ENCODE results near the gene DSCAML1.

Gene DSCAML1

DNA sequence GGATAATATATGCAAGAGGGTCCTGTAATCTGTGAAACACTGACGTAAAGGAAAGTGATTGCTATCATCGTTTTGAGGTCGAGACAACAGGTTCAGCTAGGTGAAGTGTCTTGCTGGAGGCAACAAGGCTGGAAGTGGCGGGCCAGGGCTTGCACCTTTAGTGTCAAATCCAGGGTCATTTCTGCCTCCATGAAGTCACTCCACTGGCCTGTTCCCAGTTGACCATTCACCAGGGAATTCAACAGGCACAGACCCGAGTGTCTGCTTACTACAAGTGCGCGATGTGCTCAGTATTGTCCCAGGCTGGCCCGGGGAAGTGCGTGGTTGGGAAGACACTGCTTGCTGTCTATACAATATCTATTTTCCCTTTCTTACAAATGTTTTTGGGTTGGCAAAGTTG is 244.4 kb downstream of the DSCAML1 start:
- Histone ChIP-seq H3K4me1 (ENCODE audit: low read length) (no peaks in the 10 kb centered on the region), H4K20me1 (ENCODE audit: insufficient read depth, low read length) (no peaks in the 10 kb centered on the region), H3K79me2 (ENCODE audit: low read length) (no peaks in the 10 kb centered on the region), H3K9me3 (ENCODE audit: insufficient read depth, low read length) (no peaks in the 10 kb centered on the region), H3K4me2 (ENCODE audit: low read length) (no peak overlapping the region), H3K36me3 (replicated peaks; ENCODE audit: low read depth, low read length) (no peaks in the 10 kb centered on the region), H3K27me3 (ENCODE audit: low read depth, low read length) (peaks cover 9% of the 10 kb centered on the region), H3K4me3 (ENCODE audit: low read length) (no peak overlapping the region), H3K27ac (ENCODE audit: low read length) (no peak overlapping the region), H2AFZ (ENCODE audit: low read depth, low read length) (no peak overlapping the region), H3K9ac (ENCODE audit: low read length) (no peak overlapping the region)
- TF ChIP-seq, protein P1, sequence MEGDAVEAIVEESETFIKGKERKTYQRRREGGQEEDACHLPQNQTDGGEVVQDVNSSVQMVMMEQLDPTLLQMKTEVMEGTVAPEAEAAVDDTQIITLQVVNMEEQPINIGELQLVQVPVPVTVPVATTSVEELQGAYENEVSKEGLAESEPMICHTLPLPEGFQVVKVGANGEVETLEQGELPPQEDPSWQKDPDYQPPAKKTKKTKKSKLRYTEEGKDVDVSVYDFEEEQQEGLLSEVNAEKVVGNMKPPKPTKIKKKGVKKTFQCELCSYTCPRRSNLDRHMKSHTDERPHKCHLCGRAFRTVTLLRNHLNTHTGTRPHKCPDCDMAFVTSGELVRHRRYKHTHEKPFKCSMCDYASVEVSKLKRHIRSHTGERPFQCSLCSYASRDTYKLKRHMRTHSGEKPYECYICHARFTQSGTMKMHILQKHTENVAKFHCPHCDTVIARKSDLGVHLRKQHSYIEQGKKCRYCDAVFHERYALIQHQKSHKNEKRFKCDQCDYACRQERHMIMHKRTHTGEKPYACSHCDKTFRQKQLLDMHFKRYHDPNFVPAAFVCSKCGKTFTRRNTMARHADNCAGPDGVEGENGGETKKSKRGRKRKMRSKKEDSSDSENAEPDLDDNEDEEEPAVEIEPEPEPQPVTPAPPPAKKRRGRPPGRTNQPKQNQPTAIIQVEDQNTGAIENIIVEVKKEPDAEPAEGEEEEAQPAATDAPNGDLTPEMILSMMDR (IDR thresholded peaks at IDR 0.05; ENCODE audit: low read depth, low read length) = no peak
- TF ChIP-seq EZH2phosphoT487 (IDR thresholded peaks at IDR 0.05; ENCODE audit: low read depth) = no peak

DNA sequence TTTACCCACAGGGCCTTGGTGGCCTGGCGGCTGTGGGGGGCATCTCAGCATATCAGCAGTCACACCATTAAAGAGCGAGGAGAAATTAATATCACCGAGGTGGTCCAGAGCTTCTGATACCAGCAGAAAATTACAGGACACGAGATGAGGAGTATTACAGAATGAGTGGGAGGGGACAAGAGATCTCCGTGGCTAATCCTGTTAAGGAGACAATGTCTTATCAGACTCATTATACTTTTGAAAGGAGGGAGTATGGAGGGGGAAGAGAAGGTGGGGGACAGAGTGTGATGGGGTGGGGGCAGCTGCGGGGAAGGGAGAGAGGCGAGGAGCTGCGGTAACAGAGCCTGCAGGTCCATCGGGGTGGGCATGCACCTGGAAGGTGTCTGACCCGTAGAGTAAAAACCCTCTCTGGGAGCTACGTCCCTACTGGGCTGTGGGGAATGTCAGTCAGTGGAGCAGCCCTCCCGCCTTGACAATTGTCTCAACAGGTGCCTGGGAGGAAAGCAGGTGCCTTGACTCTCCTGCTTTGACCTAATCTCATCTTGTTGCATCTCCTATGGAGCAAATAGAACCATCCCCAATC is 245.2 kb downstream of the DSCAML1 start:
- no peak for TF ChIP-seq EZH2phosphoT487 (IDR thresholded peaks at IDR 0.05; ENCODE audit: low read depth)
- TF ChIP-seq, protein P1 (IDR thresholded peaks at IDR 0.05; ENCODE audit: low read depth, low read length) = no peak

DNA sequence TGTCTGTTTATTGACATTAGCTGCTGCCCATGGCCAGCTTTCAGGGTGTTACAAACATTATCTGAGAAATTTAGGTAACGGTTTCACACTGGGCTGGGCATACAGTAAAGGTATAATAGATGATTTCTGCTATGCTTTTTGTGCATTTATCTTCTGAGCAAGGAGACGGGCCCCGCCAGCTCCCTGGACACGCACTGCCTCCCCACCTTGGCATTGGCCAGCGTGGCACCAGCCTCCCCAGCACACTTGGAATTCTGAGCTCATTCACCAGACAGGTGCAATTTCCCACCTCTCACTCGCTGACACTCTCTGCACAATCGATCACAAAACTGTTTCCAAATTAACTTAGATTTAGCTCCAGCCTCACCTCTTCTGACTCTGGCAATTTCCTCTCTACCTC is 246.6 kb downstream of the DSCAML1 start:
- Histone ChIP-seq H3K36me3 (replicated peaks; ENCODE audit: low read depth, low read length) (no peaks in the 10 kb centered on the region), H3K4me3 (ENCODE audit: low read length) (no peak overlapping the region), H3K27me3 (ENCODE audit: low read depth, low read length) (0 out of 2 replicates have a peak, but pooled peaks cover 6% of the 10 kb centered on the region), H3K27ac (ENCODE audit: low read length) (no peak overlapping the region), H4K20me1 (ENCODE audit: insufficient read depth, low read length) (no peaks in the 10 kb centered on the region), H3K9ac (ENCODE audit: low read length) (no peak overlapping the region), H2AFZ (ENCODE audit: low read depth, low read length) (no peak overlapping the region), H3K4me1 (ENCODE audit: low read length) (no peaks in the 10 kb centered on the region), H3K79me2 (ENCODE audit: low read length) (no peaks in the 10 kb centered on the region), H3K9me3 (ENCODE audit: insufficient read depth, low read length) (no peaks in the 10 kb centered on the region), H3K4me2 (ENCODE audit: low read length) (no peak overlapping the region)
- TF ChIP-seq, protein P1 (IDR thresholded peaks at IDR 0.05; ENCODE audit: low read depth, low read length) = no peak
- no peak for TF ChIP-seq EZH2phosphoT487 (IDR thresholded peaks at IDR 0.05; ENCODE audit: low read depth)

More for the DNA sequence above, 245.2 kb downstream of the DSCAML1 start:
- Histone ChIP-seq H3K4me3 (ENCODE audit: low read length) (no peak overlapping the region), H3K36me3 (replicated peaks; ENCODE audit: low read depth, low read length) (no peaks in the 10 kb centered on the region), H3K4me2 (ENCODE audit: low read length) (no peak overlapping the region), H3K27ac (ENCODE audit: low read length) (no peak overlapping the region), H3K9ac (ENCODE audit: low read length) (no peak overlapping the region), H3K79me2 (ENCODE audit: low read length) (no peaks in the 10 kb centered on the region), H3K27me3 (ENCODE audit: low read depth, low read length) (peaks cover 6% of the 10 kb centered on the region; the same call in 1 of the 2 replicates), H2AFZ (ENCODE audit: low read depth, low read length) (no peak overlapping the region), H3K4me1 (ENCODE audit: low read length) (no peaks in the 10 kb centered on the region), H4K20me1 (ENCODE audit: insufficient read depth, low read length) (no peaks in the 10 kb centered on the region), H3K9me3 (ENCODE audit: insufficient read depth, low read length) (no peaks in the 10 kb centered on the region)

DNA sequence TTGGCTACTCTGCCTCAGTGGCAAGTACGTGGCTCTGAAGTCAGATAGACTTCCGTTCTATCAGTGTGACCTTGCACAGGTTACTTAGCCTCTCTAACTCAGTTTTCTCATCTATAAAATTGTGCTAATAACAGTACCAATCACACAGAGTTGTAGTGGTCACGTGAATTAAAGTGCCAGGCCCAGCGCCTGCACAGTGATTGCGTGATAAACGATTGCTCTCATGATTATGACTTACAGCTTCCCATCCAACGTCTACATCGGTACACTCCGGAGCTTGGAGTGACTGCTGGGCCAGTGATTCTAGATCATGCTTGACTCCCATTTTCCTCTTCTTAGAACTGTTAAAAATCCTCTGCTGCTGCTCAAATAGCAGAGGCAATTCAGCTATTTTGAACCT is 247.6 kb downstream of the DSCAML1 start:
- no peak overlapping the region for H3K4me2 ChIP-seq (ENCODE audit: low read length)
- no peaks in the 10 kb centered on the region for H3K36me3 ChIP-seq (replicated peaks; ENCODE audit: low read depth, low read length)
- no peak overlapping the region for H2AFZ ChIP-seq (ENCODE audit: low read depth, low read length)
- H3K79me2 ChIP-seq (ENCODE audit: low read length) = no peaks in the 10 kb centered on the region
- TF ChIP-seq EZH2phosphoT487 (IDR thresholded peaks at IDR 0.05; ENCODE audit: low read depth) = no peak
- TF ChIP-seq, protein P1 (IDR thresholded peaks at IDR 0.05; ENCODE audit: low read depth, low read length) = no peak
- H3K27ac ChIP-seq (ENCODE audit: low read length) = no peak overlapping the region
- H3K4me1 ChIP-seq (ENCODE audit: low read length) = no peaks in the 10 kb centered on the region
- 0 out of 2 replicates have a peak, but pooled peaks cover 6% of the 10 kb centered on the region for H3K27me3 ChIP-seq (ENCODE audit: low read depth, low read length)
- H3K9me3 ChIP-seq (ENCODE audit: insufficient read depth, low read length) = no peaks in the 10 kb centered on the region
- no peaks in the 10 kb centered on the region for H4K20me1 ChIP-seq (ENCODE audit: insufficient read depth, low read length)
- H3K9ac ChIP-seq (ENCODE audit: low read length) = no peak overlapping the region
- H3K4me3 ChIP-seq (ENCODE audit: low read length) = no peak overlapping the region
